Right atrium auricular region (tissue), 2 donors: ENCODE results near the gene WDR20. TPM values are rescaled to one million over a fixed set of nuclear protein-coding genes. Genes with fewer than 3 reads are reported as not detected.

ENCODE experiments used
- DNase-seq: peaks from one replicate; pipeline ENCODE4 v3.0.0-alpha.2; 2019; ENCODE audit warnings: low spot score
- H3K27ac ChIP-seq, 2 donors: fragments of 200-600 bp; sonication (generic); 1 replicate in 1 of 2; 2 replicates in 1 of 2; pipeline ENCODE4 v1.5.1; 2016 to 2019
- H3K27me3 ChIP-seq, 2 donors: fragments of 200-600 bp; sonication (generic); one replicate each; pipeline versions ENCODE4 v1.5.1 to v1.6.0; 2017 to 2019
- H3K36me3 ChIP-seq: fragments of 200-600 bp; sonication (generic); one replicate; pipeline ENCODE4 v1.5.1; 2016
- H3K4me1 ChIP-seq, 2 donors: fragments of 200-600 bp; sonication (generic); one replicate each; pipeline versions ENCODE4 v1.5.1 to v1.6.0; 2017 to 2019
- H3K4me3 ChIP-seq, 2 donors: fragments of 200-600 bp; sonication (generic); 1 replicate in 1 of 2; 2 replicates in 1 of 2; pipeline ENCODE4 v1.5.1; 2017 to 2019; ENCODE audit warnings: mild to moderate bottlenecking in 1 of 2, moderate library complexity in 1 of 2
- H3K9me3 ChIP-seq, 2 donors: fragments of 200-600 bp; sonication (generic); one replicate each; pipeline ENCODE4 v1.5.1; 2019
- total RNA-seq, 2 donors: library from RNA; depleted of rRNA; stranded (reverse); fragments of >200 nt; gene quantifications; one replicate each; pipeline ENCODE4 v1.1.0, GENCODE V29; 2016
- TF ChIP-seq, protein P1 (sequence below), 2 donors: fragments of 200-600 bp; sonication (generic); IDR thresholded peaks; one replicate each; pipeline ENCODE4 v1.5.1; 2019; ENCODE audit warnings: antibody characterized with exemption in 2 of 2

Gene WDR20
- total RNA-seq, 2 donors from 2014 or later = 16.0 to 20.1 TPM

DNA sequence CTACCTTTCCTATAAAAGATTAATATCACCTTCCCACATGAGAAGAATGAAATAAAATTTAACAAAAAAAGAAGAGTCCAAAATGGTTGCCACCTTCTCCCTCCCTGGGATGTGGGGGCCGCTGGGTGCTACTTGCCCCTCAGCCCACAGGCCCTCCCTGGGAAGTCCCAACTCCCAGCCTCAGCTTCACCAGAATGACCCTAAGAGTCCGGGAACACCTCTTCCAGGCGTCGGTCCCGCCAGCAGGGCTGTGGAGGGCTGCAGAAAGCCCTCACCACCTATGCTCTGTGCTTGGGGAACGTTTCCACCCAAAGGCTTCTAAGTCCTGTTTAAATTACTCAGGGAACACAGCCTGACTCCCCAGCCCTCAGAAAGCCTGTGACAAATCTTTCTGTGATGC, 93.4 kb downstream of the WDR20 start:
- TF ChIP-seq, protein P1, sequence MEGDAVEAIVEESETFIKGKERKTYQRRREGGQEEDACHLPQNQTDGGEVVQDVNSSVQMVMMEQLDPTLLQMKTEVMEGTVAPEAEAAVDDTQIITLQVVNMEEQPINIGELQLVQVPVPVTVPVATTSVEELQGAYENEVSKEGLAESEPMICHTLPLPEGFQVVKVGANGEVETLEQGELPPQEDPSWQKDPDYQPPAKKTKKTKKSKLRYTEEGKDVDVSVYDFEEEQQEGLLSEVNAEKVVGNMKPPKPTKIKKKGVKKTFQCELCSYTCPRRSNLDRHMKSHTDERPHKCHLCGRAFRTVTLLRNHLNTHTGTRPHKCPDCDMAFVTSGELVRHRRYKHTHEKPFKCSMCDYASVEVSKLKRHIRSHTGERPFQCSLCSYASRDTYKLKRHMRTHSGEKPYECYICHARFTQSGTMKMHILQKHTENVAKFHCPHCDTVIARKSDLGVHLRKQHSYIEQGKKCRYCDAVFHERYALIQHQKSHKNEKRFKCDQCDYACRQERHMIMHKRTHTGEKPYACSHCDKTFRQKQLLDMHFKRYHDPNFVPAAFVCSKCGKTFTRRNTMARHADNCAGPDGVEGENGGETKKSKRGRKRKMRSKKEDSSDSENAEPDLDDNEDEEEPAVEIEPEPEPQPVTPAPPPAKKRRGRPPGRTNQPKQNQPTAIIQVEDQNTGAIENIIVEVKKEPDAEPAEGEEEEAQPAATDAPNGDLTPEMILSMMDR (IDR thresholded peaks at IDR 0.05) = no peak
- no peaks in the 10 kb centered on the region for H3K9me3 ChIP-seq
- no peak overlapping the region for H3K4me3 ChIP-seq
- no peak for DNase-seq
- no peaks in the 10 kb centered on the region for H3K27me3 ChIP-seq
- H3K36me3 ChIP-seq = peaks cover 13% of the 10 kb centered on the region
- no peak overlapping the region for H3K27ac ChIP-seq
- H3K4me1 ChIP-seq = peaks cover 0 to 6% of the 10 kb centered on the region in 2 donors

DNA sequence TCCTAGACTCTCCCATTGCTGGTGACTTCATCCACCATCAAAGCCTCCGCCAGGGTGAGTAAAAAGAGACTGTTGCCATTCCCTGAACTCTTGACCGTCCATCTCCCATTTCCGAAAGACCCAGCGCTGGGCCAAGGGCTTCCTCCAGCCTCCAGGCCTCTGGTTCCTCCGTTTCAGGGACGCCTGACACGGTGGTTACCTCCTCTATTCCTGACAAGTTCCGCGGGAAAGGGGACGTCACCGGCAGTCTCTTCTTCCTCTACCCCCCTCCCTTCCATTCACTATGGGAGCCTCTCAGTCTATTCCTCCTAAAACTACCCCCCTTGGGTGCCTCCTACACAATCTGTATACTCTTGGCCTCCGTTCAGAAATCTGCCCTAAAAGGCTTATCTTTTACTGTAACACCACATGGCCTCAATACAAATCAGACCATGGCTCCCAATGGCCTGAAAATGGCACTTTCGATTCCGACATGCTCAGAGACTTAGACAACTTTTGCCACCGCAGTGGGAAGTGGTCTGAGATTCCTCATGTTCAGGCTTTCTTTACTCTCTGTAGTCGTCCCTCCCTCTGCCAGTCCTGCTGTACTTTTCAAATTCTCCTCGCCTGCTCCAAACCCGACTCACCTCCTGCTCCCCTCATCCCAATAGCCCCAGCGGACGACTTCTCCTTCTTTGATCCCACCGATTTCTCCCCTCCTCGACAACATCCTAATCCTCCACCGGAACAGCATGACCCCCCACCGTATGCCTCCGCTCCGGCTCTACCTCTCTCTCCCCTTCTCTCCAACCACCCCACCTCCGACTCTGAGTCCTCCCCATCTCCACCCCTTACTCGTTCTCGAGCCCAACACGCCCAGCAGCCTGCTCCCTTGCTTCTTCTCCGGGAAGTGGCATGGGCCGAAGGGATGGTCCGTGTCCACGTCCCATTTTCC, 94.9 kb downstream of the WDR20 start:
- H3K27ac ChIP-seq = peak overlapping the region; percentile 18 to 19
- no peaks in the 10 kb centered on the region for H3K9me3 ChIP-seq
- peaks cover 0 to 6% of the 10 kb centered on the region in 2 donors for H3K4me1 ChIP-seq
- peak overlapping the region; percentile 22 to 38 for H3K4me3 ChIP-seq
- no peak for DNase-seq
- peaks cover 13% of the 10 kb centered on the region for H3K36me3 ChIP-seq
- TF ChIP-seq, protein P1 (IDR thresholded peaks at IDR 0.05) = no peak
- H3K27me3 ChIP-seq = no peaks in the 10 kb centered on the region

GRCh38 chr14:102235275-102235897, 95.7 kb downstream of the WDR20 start:
- TF ChIP-seq, protein P1 (IDR thresholded peaks at IDR 0.05) = peak; percentile 66 to 84
- no peaks in the 10 kb centered on the region for H3K9me3 ChIP-seq
- peaks cover 0 to 6% of the 10 kb centered on the region in 2 donors for H3K4me1 ChIP-seq
- H3K27me3 ChIP-seq = no peaks in the 10 kb centered on the region
- peak; percentile 87 for DNase-seq
- H3K27ac ChIP-seq = peak overlapping the region; percentile 18 to 19
- H3K4me3 ChIP-seq = peak overlapping the region; percentile 22 to 38
- H3K36me3 ChIP-seq = peaks cover 13% of the 10 kb centered on the region

DNA sequence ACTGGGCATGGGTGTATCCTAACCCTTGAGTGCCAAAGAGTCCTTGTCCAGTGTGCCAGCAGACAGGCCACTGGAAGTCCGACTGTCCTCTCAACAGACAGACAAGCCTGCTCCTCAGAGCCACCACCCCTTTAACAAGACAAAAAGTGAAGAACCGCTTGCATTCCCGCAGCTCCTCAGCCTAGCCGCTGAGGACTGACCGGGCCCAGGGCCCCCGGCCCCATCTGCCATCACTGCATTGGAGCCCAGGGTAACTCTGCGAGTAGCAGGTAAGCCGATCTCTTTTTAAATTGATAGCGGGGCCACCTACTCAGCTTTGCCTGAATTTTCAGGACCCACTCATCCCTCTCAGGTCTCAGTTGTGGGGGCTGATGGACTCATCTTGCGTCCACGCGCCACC, 96.3 kb downstream of the WDR20 start:
- TF ChIP-seq, protein P1 (IDR thresholded peaks at IDR 0.05) = no peak
- H3K4me3 ChIP-seq = no peak overlapping the region
- no peak for DNase-seq
- no peaks in the 10 kb centered on the region for H3K9me3 ChIP-seq
- H3K4me1 ChIP-seq = peaks cover 0 to 6% of the 10 kb centered on the region in 2 donors
- H3K27me3 ChIP-seq = no peaks in the 10 kb centered on the region
- H3K27ac ChIP-seq = no peak overlapping the region
- peaks cover 13% of the 10 kb centered on the region for H3K36me3 ChIP-seq

- TF ChIP-seq, protein P1 (IDR thresholded peaks at IDR 0.05) = no peak
- H3K36me3 ChIP-seq = peaks cover 4% of the 10 kb centered on the region
- no peak overlapping the region for H3K4me3 ChIP-seq
- H3K4me1 ChIP-seq = peaks cover 0 to 6% of the 10 kb centered on the region in 2 donors
- no peaks in the 10 kb centered on the region for H3K9me3 ChIP-seq
- H3K27me3 ChIP-seq = no peaks in the 10 kb centered on the region
- DNase-seq = no peak
- H3K27ac ChIP-seq = no peak overlapping the region
Observed at GRCh38 chr14:102238131-102238530, 98.4 kb downstream of the WDR20 start.
